ENCODE results near the gene CTU1.

DNA sequence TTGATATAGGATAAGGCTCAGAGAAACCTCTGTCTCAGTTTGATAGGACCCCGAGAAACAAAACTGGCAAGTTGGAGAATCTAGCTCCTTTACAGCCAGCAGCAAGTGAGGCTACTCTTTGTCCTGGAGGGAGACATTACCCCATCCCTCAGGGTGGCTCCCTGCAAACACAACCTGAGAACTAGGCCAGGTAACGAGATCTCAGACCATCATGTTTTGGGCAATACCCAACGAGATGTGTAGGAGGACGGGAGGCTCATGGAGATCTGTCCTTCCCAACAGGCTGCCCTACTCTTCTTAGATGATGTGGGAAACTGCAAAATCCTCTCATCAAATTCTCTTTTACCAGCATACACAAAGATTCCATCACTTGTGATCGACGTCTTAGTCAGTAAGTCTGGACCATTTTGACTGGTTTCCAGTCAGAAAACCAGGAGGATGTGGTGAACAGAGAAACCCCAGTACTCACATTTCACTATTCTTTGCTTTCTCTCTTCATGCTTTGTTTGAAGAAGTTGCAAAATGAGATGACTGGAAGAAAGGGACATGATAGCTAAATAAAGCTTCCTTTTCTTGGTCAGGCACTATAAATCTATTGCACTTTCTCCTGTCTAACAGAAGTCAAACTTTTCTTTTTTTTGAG lies 6.0 kb upstream of the CTU1 start:
- TF ChIP-seq, protein P1, sequence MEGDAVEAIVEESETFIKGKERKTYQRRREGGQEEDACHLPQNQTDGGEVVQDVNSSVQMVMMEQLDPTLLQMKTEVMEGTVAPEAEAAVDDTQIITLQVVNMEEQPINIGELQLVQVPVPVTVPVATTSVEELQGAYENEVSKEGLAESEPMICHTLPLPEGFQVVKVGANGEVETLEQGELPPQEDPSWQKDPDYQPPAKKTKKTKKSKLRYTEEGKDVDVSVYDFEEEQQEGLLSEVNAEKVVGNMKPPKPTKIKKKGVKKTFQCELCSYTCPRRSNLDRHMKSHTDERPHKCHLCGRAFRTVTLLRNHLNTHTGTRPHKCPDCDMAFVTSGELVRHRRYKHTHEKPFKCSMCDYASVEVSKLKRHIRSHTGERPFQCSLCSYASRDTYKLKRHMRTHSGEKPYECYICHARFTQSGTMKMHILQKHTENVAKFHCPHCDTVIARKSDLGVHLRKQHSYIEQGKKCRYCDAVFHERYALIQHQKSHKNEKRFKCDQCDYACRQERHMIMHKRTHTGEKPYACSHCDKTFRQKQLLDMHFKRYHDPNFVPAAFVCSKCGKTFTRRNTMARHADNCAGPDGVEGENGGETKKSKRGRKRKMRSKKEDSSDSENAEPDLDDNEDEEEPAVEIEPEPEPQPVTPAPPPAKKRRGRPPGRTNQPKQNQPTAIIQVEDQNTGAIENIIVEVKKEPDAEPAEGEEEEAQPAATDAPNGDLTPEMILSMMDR (IDR thresholded peaks at IDR 0.05), result no peak
- no peak for TF ChIP-seq EP300 (IDR thresholded peaks at IDR 0.05)
